HG02759 (cell line): ENCODE results near the gene AFF2.

Experiments used
- ATAC-seq: cut with Tn5 transposase; IDR thresholded peaks from one replicate; pipeline ENCODE4 v1.9.1; 2021; ENCODE audit warnings: mild to moderate bottlenecking, moderate library complexity; ENCODE audit not compliant: unreplicated experiment

The AFF2 gene

DNA sequence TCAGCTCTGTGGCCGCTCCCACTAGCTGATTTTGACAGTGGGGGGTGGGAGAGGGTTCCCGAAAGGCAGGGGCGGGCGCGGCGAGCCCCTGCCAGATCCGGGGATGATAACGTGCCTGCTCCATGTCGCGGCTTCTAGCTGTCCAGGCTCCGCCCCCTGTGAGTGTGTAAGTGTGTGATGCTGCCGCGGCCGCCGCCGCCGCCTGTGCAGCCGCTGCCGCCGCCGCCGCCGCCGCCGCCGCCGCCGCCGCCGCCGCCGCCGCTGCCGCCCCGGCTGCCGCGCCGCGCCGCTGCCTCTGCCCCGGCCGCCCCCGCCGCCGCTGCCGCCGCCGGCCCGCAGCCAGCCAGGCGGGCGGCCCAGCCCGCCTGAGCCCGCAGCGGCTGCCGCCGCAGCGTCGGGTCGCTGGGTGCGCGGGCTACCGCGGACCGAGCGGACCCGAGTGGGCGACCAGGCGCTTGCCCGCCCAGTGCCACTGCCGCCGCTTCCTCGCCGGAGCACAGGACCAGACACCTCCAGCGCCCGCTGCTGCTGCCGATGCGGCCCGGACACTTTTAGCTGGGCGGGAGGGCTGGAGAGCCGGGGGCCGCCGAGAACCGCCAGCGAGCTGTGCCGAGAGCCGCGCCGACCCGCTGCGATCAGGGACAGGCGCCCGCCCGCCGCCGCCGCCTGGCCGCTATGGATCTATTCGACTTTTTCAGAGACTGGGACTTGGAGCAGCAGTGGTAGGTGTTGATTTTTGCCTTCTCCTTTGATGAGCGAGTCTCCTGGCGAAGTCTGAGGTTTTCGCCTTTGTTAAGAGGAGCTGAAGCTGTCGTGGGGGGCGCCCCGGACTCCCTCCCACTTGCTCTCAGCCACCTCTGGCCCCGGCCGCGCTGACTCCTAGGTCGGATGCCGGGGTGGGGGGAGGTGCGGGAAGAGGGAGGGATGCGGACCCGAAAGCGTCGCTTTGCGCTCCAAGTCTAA lies at the start of gene AFF2:
AFF2 (plus strand) TSS at position 195 of the 963 bp plus-strand sequence; CDS start at position 676, 481 bp downstream.
- ATAC-seq = peak; percentile 65

DNA sequence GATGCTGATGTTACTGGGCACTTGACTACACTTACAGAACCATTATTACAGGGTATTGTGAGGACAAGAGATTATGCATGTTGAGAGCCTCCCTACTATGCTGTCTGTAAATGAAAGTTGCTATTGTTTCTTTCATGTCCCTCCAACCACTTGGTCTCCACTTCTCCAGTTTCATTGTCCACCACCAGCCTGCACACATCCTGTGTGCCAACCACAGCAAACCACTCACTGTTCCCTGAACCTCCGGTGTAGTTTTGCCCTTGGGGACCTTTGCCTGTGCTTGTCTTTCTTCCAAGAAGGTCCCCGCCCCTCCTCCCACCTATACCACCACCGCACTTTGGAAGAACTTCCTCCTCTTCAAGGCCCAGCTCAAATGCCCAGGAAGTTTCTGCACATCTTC lies 43.1 kb upstream of the AFF2 start:
- ATAC-seq = no peak

DNA sequence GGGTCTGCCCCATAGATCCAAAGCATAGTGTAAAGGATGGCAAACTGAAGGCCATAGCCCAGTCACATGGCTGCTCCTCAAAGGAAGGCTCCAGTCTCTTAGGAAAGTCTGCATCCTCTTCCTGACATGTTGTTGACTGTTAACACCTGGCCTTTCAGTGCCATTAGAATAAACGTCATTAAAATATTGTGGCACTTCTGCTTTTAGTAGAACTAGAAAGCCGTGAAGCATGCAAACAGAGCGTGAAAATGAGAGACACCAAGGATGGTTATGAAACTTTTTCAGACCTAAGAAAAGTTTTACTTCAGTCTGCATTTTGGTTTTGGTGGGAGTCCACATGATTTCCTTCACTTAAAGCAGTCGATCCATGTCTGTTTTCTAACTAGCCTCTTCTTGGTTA lies 41.1 kb upstream of the AFF2 start:
- peak; percentile 94 for ATAC-seq

DNA sequence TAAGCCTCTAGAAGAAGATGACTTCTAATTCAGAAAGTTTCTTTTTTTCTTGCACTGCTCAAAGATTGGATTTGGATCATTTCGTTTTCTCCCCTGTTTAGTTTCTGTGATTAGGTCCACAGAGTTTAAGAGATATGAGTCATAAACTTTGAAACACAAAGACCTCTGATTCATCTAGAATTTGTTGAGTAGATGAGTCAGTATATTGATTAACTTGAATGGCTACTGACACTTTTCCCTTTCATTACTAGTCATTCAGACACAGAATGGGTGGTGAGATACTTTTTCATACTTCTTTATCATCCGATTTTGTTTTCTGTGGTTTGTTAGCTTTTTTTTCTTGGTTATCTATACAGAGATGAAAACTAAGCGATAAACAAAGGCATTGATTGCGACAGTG lies 34.1 kb upstream of the AFF2 start:
- peak; percentile 94 for ATAC-seq

DNA sequence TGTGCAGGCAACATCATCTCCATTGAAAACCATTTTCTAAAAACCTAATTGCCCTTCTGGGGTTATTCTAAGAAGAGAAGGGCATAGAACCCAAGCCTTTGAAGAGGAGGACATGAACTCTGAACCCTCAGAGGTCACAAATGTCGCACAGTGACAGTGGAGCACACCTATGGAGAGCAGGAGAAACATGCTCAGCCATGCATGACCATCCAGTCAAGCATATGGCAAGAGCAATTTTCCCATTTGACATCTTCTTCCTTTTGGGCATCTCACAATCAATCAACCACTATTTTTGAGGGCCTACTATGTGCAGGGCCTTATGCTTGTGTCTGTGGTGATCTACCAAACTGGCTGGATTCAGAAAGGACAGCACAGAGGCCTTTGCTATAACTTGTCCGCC lies 30.1 kb upstream of the AFF2 start:
- ATAC-seq = no peak

DNA sequence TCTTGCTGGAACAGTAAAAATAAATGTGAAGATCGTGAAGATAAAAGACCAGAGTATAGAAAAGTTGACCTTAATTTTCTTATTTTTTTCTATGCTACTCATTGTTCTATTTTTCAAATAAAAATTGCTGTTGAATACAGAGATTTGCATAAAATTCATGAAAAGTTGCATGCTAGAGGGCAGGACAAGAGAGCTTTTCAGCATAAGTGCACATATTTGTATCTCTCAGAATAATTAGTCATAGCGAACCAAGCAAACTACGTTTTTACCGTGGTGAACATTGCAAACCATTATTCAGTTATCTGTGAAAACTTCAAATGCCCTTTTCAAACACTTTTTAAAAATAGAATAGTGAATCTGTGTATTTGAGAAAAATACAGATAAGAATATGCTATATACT lies 26.4 kb upstream of the AFF2 start:
- ATAC-seq = no peak

DNA sequence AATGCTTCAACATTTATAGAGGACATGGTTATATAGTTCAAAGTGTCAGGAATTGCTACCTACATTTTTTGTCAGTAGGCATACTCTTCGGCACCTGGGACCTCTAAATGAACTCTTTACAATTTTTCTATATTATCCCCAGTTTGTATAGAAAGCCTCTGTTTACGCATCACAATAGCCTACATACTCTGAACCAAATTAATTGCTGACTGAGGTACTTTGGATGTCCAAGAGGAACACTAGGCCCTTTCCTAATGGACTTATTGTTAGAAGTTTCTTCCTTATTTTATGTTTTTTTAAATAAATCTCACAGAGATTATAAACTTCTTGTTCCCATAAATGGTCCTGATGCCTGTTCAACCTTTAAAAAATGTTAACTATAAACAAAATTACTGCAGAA lies 8.4 kb upstream of the AFF2 start:
- no peak for ATAC-seq

DNA sequence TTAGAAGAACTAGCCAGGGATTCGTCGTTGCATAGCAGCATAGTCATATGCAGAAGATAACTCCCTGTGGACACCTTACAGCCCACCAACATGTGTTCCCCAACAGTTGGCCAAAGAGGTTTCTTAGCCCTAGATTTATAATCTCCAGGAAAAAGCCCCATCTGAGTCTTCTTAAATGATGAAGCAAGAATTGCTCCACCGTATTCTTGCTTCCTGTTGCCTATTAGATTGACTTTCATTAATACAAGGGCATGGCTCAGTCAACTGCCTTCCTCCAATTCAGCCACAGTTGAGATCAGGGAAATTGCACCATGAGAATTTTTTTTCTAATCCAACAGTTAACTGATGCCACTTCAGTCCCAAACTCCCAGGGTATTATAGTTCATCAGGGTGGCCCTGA lies 5.2 kb upstream of the AFF2 start:
- ATAC-seq = no peak

DNA sequence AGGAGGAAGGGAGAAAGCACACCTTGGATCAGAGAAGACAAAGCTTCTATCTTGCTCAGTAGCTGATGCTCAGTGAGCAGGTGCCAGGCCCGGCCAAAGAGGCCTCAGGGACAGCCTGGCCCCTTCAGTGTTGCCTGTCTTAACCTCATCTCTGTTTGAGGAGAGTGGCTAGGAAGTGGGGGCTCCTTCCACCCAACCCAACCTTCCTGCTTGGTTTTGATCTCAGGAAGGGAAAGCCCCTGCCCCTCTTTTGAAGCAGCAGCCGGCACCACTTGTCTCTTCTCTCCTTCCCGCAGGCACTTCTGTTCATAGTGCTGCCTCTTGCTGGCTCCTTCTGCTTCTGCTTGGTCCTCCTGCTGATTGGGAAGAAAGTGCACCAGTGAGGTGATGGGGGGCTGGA lies 2.4 kb upstream of the AFF2 start:
- no peak for ATAC-seq

DNA sequence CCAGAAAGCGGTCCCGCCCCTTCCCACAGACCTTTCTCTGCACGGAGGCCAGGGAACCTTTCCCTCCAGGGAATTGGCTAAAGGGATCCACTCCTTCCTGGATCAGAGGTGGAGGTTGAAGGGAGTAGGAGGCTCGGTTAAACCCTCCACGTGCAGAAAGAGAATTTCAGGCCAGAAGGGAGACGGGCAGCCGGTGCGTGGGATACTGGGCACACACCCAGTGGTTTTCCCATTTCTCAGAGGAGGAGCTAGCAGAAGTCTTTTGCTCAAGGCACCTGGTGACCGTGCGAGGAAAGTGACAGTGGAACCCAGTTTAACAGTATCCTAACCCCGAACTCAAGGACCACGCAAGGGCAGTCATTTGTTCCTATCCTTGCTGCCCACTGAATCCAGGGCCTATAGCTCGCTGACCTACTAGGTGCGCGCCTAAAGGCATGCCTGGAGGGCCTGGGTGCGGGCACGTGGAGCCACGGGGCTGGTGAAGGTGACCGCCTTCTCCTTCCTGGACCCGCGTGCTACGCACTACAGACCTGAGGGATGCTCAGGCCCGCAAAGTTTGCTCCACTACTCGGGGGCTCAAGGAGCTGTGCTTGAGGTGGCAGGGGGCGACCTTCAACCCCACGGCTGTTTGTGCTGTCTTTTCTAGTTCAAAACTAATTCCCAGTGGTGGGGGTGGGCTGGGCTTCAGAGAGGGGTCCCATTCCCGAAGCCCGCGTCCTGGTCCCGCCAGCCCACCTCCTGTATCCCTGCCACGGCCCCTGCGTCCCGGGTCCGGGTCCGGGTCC lies 587 bp upstream of the AFF2 start:
- ATAC-seq = no peak

DNA sequence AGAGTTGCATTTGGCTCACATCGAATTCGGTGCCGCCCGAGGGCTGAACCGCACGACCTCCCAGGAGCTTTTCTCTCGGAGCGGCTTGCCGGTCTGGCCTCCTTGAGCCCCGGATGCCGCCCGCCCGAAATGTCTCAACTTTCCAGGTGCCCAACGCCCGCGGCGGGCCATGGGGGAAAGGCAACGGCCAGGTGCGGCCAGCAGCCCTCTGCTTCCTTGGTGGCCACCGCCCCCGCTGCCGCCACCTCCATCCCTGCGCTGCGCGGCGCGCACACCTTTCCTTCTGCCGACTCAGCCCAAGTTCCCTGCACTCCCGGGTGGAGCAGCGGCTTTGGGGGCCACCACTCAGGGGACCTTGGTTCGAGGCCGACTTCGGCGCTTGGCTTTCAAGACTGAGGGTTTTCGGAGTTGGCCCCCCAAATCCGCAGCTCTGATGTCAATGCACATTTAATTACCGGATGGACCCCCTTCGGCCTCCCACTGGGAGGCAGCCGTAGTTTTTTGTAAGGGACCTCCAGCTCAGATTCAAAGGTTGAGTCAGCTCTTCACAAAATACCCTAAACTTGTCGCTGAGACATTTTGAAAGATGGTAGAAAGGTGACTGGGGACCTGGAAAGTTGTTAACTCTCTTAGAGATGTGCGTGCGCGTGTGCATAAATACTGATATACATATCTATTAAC lies 1.1 kb downstream of the AFF2 start:
- ATAC-seq = peak; percentile 21

DNA sequence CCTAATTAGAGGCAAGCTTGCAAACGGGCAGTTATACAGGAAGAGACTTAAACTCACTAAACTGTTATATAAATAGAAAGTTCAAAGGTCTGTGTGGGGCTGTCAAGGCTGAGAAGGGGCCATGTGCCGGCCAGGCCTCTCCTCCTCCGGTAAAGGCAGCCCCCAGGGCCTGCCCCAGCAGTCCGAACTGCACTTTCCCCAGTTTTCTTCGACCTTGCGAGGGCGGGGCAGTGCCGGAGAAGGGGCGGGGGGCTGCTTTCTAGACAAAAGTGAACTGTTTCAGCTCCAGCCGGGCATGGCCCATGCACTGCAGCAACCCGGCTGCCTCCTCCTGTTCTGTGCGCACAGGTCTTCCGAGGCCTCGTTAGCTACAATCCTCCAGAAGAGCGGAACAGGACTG lies 4.1 kb downstream of the AFF2 start:
- no peak for ATAC-seq

DNA sequence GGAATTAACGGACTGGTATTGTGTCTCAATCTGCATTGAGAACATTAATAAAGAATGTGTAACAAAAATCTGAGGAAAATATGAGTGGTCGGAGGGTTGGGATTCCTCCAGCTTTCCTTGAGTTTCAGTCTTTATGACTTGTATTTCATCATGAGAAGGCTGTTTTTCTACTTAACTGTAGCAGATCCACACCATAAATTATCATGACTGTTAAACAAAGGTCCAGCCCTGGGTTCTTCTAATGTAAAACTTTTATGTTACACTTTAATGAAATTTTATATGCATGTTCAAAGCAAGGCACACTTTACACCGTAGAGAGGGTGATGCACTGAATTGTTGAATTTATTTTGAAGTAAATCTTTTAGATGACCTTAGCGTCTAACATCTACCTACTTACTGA lies 7.0 kb downstream of the AFF2 start:
- no peak for ATAC-seq

DNA sequence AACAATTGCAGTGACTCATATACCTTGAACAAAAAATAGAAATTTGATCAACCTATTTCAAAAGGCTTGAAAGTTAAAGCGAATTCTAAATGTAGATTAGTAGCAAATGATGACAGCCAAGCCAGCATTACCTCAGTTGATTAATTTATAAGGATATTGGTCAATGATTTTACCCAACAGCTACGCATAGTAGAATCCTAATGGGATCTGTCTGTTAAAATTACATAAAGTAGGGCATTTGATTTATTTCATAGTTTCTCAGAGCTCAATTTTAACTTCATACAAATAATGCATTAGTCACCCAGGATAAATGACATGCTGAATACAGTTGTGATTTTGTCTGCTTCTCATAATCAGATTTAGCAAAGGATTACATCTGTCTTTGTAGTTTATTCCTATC lies 12.0 kb downstream of the AFF2 start:
- ATAC-seq = no peak

DNA sequence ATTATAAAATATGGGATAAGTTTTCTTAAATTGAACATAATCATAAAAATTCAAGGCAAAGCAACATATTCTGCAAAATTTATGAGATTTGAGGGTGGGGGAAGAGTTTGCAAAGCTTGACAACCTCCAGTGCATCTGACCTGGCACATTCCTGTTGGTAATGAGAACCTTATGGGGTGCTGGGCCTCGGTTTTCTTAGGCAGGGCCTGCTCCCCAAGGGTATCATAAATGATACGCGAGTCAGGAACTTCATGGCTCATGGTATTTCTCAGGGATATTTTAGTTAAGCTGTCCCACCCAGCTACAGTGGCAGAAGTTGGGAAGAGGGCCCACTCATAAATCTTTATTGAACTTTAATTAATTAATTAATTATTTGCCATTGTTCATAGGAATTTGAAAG lies 13.2 kb downstream of the AFF2 start:
- ATAC-seq = no peak

DNA sequence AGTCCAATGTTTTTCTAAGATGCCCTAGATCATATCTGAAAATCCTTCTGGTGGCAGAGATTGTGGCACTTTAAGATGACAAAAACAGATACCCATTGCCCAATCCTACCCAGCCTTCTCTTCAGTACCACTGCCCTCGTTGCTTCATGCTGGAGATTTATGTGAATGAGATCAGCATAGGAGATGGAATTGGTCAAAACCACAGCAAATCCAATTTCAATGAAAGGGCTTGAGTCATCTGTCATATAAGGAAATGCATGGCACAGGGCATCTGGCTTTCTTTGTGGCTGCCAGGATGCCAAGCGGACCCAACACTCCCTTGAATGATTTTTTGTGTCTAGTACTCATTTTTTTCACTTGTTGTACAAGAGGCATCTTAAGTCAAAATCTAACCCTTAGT lies 16.8 kb downstream of the AFF2 start:
- ATAC-seq = no peak

DNA sequence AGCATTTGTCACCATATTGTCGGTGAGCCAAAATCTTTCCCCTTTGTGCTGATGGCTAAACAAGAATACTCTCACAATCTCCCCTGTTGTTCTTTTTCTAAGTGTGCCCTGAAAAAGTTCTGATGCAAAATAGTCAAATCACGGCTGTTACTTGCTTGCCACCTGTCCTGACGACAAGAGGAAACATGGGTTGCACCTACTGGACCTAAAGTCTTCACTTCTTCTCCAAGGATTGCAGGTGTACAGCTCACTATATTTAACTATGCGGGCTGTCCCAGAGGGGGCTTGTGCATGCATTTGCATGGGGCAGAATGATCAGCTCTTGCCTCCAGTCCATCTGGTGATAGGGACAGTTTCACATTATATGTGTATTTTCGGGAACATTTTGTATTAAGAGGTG lies 21.6 kb downstream of the AFF2 start:
- ATAC-seq = no peak

DNA sequence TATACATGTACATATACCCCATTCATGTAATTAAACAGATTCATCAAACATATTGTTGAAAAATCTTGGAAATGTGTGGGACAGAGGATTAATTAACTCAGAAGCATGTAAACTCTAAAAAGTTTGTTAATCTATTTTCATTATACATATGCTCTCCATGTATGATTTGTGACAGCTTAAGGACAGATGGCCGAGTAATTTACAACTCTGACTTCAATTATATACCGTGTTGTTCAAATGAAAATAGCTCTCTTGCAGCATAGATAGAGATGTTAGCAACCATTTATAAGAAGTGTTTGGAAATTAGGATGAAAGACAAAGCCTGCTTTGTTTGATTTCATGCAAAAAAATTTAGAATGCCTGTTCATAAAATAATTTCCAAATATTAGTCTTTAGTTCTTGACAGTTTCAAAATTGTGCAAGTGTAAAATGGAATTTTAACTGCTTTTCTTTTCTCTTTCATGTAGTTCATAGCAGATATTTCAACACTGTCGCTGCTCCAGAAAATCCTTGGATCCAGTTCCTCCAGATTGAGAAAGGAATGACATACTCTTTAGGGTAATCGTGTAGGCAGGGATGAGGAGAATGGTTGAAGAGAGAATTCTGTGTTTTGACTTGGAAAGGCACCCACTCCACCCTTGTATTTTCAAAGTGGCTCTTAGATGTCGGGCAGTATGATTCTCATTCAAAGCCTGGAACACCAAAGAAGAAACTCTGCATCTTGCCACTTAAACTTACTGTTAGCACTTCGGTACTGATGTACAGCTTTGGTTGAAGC lies 23.1 kb downstream of the AFF2 start:
- ATAC-seq = no peak

DNA sequence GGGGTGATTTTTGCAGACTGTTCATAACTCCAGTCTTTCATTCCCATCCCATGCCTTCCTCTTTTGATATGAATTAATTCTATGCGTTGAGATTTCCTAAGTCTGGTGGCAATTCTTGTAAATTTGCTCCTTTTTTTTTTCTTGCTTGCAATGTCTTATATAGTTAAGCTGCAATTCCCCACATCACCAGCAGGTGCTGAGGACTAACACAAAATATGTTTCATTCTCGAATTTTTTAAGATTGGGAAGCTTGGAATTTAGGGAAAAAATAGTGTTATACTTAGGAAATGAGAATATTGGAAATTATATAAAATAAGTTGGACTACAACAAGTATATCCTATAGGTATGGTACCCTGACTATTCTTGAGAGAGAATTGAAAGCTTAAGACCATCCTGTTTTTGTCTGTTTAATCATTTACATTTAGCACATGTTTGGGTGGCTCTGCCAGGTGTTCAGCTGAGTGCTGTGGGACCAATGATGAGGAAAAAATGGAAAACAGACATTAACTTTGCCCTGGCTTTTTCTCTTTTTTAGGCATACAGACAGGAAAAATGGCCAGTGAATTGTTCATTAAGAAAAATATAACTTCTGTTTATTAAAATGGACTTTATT lies 30.2 kb downstream of the AFF2 start:
- ATAC-seq = no peak

DNA sequence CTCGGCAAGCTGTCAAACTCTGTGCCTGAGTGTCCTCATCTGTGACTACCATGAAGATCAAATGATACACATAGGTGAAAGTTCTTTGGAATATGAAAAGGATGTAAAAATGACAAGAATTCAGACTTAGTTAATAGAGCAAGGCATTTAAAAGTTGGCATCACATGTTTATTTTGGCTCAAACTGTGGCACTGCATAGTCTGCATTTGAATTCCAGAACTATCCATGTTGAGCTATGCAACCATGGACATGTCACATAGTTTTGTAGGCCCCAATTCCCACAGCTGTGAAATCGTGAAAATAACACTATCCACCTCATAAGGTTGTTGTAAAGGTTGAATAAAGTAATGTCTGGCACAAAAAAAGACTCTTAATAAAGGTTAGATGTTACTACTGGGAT lies 33.9 kb downstream of the AFF2 start:
- ATAC-seq = no peak
